RWPE2 (cell line): ENCODE measurements around the gene TBC1D19.
A peak's percentile ranks its signal among the peaks of the same experiment; 100 is the strongest.
"Not testable (repeated sequence)": the region's sequence is repeated elsewhere in the genome, so short reads cannot be mapped to it uniquely, and the experiment has no call there.

Source experiments
- ATAC-seq: fragments of 200-7000 bp; cut with Tn5 transposase; 3 replicates; pipeline ENCODE4 v1.9.1; 2021; ENCODE audit warnings: low read depth
- DNase-seq: peaks from one replicate; pipeline ENCODE4 v3.0.0-alpha.2; 2020; ENCODE audit warnings: low spot score
- H3K27ac ChIP-seq: fragments of 450-650 bp; 2 replicates; pipeline ENCODE4 v1.5.1; 2017; ENCODE audit warnings: mild to moderate bottlenecking; ENCODE audit not compliant: poor library complexity, severe bottlenecking
- H3K27me3 ChIP-seq: fragments of 250-450 bp; sonication (Bioruptor Pico); 2 replicates; pipeline ENCODE4 v1.5.1; 2021; ENCODE audit warnings: mild to moderate bottlenecking, moderate library complexity; ENCODE audit not compliant: insufficient read depth, poor library complexity, severe bottlenecking
- H3K36me3 ChIP-seq: fragments of 250-450 bp; sonication (Bioruptor Pico); 2 replicates; pipeline ENCODE4 v1.5.1; 2020; ENCODE audit warnings: low read depth, mild to moderate bottlenecking, moderate library complexity
- H3K4me1 ChIP-seq: fragments of 250-450 bp; sonication (Bioruptor Pico); 2 replicates; pipeline ENCODE4 v1.5.1; 2021; ENCODE audit warnings: mild to moderate bottlenecking, moderate library complexity; ENCODE audit not compliant: insufficient read depth, poor library complexity, severe bottlenecking
- H3K4me3 ChIP-seq: fragments of 250-450 bp; sonication (Bioruptor Pico); 2 replicates; pipeline ENCODE4 v1.5.1; 2021; ENCODE audit warnings: mild to moderate bottlenecking, moderate library complexity; ENCODE audit not compliant: severe bottlenecking
- H3K9me3 ChIP-seq: fragments of 250-450 bp; sonication (Bioruptor Pico); 2 replicates; pipeline ENCODE4 v1.5.1; 2021; ENCODE audit warnings: mild to moderate bottlenecking, moderate library complexity; ENCODE audit not compliant: severe bottlenecking
- TF ChIP-seq, protein P1 (sequence below): fragments of 450-650 bp; IDR thresholded peaks from one replicate; pipeline ENCODE4 v1.5.1; 2017; ENCODE audit warnings: mild to moderate bottlenecking, moderate library complexity; ENCODE audit not compliant: poor library complexity, severe bottlenecking

The TBC1D19 gene

DNA sequence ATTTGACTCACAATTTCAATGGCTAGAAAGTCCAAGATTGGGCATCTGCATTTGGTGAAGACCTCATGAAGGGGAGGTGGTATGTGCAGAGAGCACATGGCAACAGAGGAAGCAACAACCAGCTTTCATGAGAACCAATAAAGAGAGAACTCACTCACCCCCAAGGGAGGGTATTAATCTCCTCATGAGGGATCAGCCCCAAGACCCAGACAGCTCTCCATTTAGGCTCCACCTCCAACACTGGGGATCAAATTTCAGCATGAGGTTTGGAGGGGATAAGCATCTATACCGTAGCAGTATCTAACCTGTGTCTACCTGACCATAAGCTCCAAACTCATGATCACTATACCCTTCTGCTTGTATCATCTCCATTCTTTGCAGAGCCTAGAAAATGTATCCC is 9.3 kb upstream of the TBC1D19 start:
- H3K27me3 ChIP-seq, result no peaks in the 10 kb centered on the region
- TF ChIP-seq, protein P1, sequence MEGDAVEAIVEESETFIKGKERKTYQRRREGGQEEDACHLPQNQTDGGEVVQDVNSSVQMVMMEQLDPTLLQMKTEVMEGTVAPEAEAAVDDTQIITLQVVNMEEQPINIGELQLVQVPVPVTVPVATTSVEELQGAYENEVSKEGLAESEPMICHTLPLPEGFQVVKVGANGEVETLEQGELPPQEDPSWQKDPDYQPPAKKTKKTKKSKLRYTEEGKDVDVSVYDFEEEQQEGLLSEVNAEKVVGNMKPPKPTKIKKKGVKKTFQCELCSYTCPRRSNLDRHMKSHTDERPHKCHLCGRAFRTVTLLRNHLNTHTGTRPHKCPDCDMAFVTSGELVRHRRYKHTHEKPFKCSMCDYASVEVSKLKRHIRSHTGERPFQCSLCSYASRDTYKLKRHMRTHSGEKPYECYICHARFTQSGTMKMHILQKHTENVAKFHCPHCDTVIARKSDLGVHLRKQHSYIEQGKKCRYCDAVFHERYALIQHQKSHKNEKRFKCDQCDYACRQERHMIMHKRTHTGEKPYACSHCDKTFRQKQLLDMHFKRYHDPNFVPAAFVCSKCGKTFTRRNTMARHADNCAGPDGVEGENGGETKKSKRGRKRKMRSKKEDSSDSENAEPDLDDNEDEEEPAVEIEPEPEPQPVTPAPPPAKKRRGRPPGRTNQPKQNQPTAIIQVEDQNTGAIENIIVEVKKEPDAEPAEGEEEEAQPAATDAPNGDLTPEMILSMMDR, result no peak
- no peaks in the 10 kb centered on the region for H3K9me3 ChIP-seq
- H3K27ac ChIP-seq, result no peak overlapping the region
- ATAC-seq (no peak), DNase-seq (no peak)
- no peaks in the 10 kb centered on the region for H3K36me3 ChIP-seq
- no peak overlapping the region for H3K4me3 ChIP-seq
- H3K4me1 ChIP-seq, result no peaks in the 10 kb centered on the region

- no peaks in the 10 kb centered on the region for H3K9me3 ChIP-seq
- no peaks in the 10 kb centered on the region for H3K4me1 ChIP-seq
- no peak overlapping the region for H3K4me3 ChIP-seq
- no peak overlapping the region for H3K27ac ChIP-seq
- no peaks in the 10 kb centered on the region for H3K36me3 ChIP-seq
- ATAC-seq, result no peak
- H3K27me3 ChIP-seq, result no peaks in the 10 kb centered on the region
- TF ChIP-seq, protein P1, result no peak
- DNase-seq, result no peak
These were observed 7.6 kb upstream of the TBC1D19 start for GRCh38 chr4:26576231-26576739.

DNA sequence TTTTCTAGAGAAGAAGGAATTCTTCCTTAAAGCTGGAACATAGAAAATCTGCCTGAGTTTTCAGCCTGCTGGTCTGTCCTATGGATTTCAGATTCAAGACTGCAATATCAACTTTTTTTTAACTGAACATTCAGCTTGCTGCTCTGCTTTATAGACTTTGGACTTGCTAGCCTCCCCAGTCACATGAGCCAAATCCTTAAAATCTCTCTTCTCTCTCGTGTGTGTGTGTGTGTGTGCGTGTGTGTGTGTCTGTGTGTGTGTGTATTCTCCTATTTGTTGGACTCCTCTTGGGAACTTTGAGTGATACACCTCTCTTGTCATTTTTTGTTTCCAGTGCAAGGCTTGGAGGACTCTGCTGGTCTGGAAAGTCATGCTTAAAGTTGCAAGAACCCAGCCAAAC is 6.8 kb upstream of the TBC1D19 start:
- H3K4me1 ChIP-seq, result no peaks in the 10 kb centered on the region
- TF ChIP-seq, protein P1, result no peak
- no peak overlapping the region for H3K27ac ChIP-seq
- no peaks in the 10 kb centered on the region for H3K36me3 ChIP-seq
- no peaks in the 10 kb centered on the region for H3K9me3 ChIP-seq
- H3K4me3 ChIP-seq, result no peak overlapping the region
- no peak for ATAC-seq
- H3K27me3 ChIP-seq, result no peaks in the 10 kb centered on the region
- DNase-seq, result no peak

DNA sequence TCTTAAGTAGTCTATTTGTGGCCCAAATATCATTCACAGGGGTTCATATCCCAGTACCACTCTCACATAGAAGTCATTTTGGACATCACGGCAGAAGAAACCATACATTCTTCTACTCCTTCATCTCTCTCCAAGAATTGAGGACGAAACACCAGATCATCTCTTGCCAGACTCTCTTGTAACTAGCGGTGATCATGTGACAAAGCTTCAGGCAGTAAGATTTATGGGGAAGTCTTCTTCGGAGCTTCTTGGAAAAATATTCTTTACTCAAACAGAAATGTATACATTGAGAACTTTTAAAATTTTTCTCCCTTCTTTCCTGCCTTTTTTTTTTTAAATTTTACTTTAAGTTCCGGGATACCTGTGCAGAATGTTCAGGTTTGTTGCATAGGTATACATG is 4.7 kb upstream of the TBC1D19 start:
- Histone ChIP-seq H3K4me1 (no peaks in the 10 kb centered on the region), H3K27me3 (no peaks in the 10 kb centered on the region), H3K36me3 (no peaks in the 10 kb centered on the region), H3K27ac (no peak overlapping the region), H3K9me3 (no peaks in the 10 kb centered on the region), H3K4me3 (no peak overlapping the region)
- TF ChIP-seq, protein P1, result no peak
- DNase-seq (no peak), ATAC-seq (no peak)

DNA sequence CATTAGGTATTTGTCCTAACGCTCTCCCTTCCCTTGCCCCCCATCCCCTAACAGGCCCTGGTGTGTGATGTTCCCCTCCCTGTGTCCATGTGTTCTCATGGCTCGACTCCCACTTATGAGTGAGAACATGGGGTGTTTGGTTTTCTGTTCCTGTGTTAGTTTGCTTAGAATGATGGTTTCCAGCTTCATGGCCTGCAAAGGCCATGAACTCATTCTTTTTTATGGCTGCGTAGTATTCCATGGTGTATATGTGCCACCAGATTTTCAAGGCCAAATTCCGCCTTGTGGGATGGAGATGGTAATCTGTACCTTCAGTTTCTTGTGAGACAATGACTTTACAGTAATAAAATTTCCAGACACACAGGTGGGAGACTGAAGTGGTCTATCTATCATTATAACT is 2.5 kb upstream of the TBC1D19 start:
- not testable (repeated sequence) for H3K27me3 ChIP-seq, ATAC-seq, H3K4me3 ChIP-seq, DNase-seq, H3K9me3 ChIP-seq, H3K4me1 ChIP-seq, H3K36me3 ChIP-seq, H3K27ac ChIP-seq

GRCh38 chr4:26583538-26583864 is 383 bp upstream of the TBC1D19 start:
- TF ChIP-seq, protein P1, result no peak
- H3K9me3 ChIP-seq, result no peaks in the 10 kb centered on the region
- DNase-seq (no peak), ATAC-seq (peak; percentile 59)
- H3K4me3 ChIP-seq, result peak overlapping the region; percentile 47
- H3K27me3 ChIP-seq, result no peaks in the 10 kb centered on the region
- peak overlapping the region; percentile 51 for H3K27ac ChIP-seq
- H3K36me3 ChIP-seq, result no peaks in the 10 kb centered on the region; the same call in 1 of the 2 replicates
- H3K4me1 ChIP-seq, result peaks cover 5% of the 10 kb centered on the region
